ENCODE data around the gene RNF8. TPM values are rescaled to one million over a fixed set of nuclear protein-coding genes. Genes with fewer than 3 reads are reported as not detected.

RNF8 gene
- total and polyA plus RNA-seq, 9 of the 15 experiments (the other 6 are each of a cell fraction or from before 2014, with no cell fraction given): 10.6 to 47.0 (median 37.5) TPM

DNA sequence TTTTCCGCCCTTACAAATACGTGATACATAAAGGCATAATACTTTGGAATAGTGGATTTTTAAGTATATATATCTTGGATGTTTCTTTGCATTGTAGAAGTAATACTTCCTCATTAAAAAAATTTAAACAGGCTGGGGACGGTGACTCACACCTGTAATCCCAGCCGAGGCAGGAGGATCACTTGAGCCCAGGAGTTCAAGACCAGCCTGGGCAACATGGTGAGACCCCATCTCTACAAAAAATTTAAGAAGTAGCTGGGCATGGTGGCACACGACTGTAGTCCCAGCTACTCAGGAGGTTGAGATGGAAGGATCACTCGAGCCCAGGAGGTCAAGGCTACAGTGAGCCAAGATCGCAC lies 38.6 kb upstream of the RNF8 start:
- ChIA-PET POLR2A (interaction anchor here (0.6 to 2.8 kb wide), 7 partner anchors 9 to 281 kb away, joined by 3 to 25 read pairs (median 4); no protein-coding TSS in a partner anchor), CTCF (ENCODE audit: low intra/inter-chr PET ratio) (interaction anchor here (0.6 to 2.5 kb wide), 7 partner anchors 102 to 700 kb away, joined by 3 to 36 read pairs (median 8); no protein-coding TSS in a partner anchor)
- H3K4me2 ChIP-seq (ENCODE audit: insufficient read depth, low read length): no peak overlapping the region
- peaks cover 74% of the 10 kb centered on the region for H3K36me3 ChIP-seq (ENCODE audit: control insufficient read depth, insufficient read depth, low read length)
- no peak overlapping the region for H3K4me3 ChIP-seq
- FAIRE-seq: no peak
- no TSS peak for BruUV-seq (replicated peaks)
- ATAC-seq: peak; percentile 19
- no peaks in the 10 kb centered on the region for H3K27me3 ChIP-seq (ENCODE audit: control insufficient read depth in 2 of 2, insufficient read depth in 2 of 2, low read length in 2 of 2)
- 50% methylated on average over 7 of the region's 7 CpGs for WGBS (ENCODE audit: insufficient coverage, low coverage, missing lambda C conversion rate)
- intact Hi-C loops (cut with micrococcal nuclease): loop anchor here (1.0 to 2.0 kb wide), 5 partner anchors 58 to 297 kb away; partner anchors contain the start of gene TBC1D22B
- no peaks in the 10 kb centered on the region for H3K79me2 ChIP-seq (ENCODE audit: control insufficient read depth, insufficient read depth, low read length)
- no peak overlapping the region for H3K27ac ChIP-seq (ENCODE audit: extremely low read depth, low read depth, low read length)
- H3K4me1 ChIP-seq (replicated peaks in 1 of 2; ENCODE audit: control insufficient read depth in 2 of 2, insufficient read depth in 2 of 2, low read length in 2 of 2): peaks cover 21 to 38% of the 10 kb centered on the region in 2 experiments
- H3K9me1 ChIP-seq (ENCODE audit: control insufficient read depth, insufficient read depth, low read length): peaks cover 5% of the 10 kb centered on the region
- no peak overlapping the region for H2AFZ ChIP-seq (ENCODE audit: low read depth, low read length)
- H3K9me3 ChIP-seq (replicated peaks; ENCODE audit: control insufficient read depth, insufficient read depth, low read depth, low read length): no peaks in the 10 kb centered on the region
- no peak for DNase-seq (ENCODE audit: extremely low read depth in 1 of 4, low spot score in 3 of 4)
- in situ Hi-C loops (cut with MboI): loop anchor here (5.0 kb wide), 1 partner anchor 293 kb away; no protein-coding TSS in a partner anchor
- no peak overlapping the region for H3K9ac ChIP-seq (ENCODE audit: insufficient read depth in 1 of 2, low read depth in 2 of 2, low read length in 2 of 2)
- no peaks in the 10 kb centered on the region; the same call in 1 of the 2 replicates for H4K20me1 ChIP-seq (replicated peaks; ENCODE audit: control insufficient read depth, insufficient read depth, low read length)
- TF ChIP-seq, protein P1, sequence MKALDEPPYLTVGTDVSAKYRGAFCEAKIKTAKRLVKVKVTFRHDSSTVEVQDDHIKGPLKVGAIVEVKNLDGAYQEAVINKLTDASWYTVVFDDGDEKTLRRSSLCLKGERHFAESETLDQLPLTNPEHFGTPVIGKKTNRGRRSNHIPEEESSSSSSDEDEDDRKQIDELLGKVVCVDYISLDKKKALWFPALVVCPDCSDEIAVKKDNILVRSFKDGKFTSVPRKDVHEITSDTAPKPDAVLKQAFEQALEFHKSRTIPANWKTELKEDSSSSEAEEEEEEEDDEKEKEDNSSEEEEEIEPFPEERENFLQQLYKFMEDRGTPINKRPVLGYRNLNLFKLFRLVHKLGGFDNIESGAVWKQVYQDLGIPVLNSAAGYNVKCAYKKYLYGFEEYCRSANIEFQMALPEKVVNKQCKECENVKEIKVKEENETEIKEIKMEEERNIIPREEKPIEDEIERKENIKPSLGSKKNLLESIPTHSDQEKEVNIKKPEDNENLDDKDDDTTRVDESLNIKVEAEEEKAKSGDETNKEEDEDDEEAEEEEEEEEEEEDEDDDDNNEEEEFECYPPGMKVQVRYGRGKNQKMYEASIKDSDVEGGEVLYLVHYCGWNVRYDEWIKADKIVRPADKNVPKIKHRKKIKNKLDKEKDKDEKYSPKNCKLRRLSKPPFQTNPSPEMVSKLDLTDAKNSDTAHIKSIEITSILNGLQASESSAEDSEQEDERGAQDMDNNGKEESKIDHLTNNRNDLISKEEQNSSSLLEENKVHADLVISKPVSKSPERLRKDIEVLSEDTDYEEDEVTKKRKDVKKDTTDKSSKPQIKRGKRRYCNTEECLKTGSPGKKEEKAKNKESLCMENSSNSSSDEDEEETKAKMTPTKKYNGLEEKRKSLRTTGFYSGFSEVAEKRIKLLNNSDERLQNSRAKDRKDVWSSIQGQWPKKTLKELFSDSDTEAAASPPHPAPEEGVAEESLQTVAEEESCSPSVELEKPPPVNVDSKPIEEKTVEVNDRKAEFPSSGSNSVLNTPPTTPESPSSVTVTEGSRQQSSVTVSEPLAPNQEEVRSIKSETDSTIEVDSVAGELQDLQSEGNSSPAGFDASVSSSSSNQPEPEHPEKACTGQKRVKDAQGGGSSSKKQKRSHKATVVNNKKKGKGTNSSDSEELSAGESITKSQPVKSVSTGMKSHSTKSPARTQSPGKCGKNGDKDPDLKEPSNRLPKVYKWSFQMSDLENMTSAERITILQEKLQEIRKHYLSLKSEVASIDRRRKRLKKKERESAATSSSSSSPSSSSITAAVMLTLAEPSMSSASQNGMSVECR (CRISPR knock-in tag; IDR thresholded peaks at IDR 0.05): no peak
- no peak for TF ChIP-seq ZNF274 (IDR thresholded peaks at IDR 0.05; ENCODE audit: borderline replicate concordance, low read depth, low read length)
- no peak for TF ChIP-seq HOXB6 (CRISPR knock-in tag; IDR thresholded peaks at IDR 0.05; ENCODE audit: borderline replicate concordance)
- TF ChIP-seq MED1 (CRISPR knock-in tag; IDR thresholded peaks at IDR 0.05; ENCODE audit: borderline replicate concordance): no peak
- no peak for TF ChIP-seq MAFF (IDR thresholded peaks at IDR 0.05; ENCODE audit: low read length)
- no peak for TF ChIP-seq ZNF583 (CRISPR knock-in tag; IDR thresholded peaks at IDR 0.05)
- TF ChIP-seq TAF1 (IDR thresholded peaks at IDR 0.05; ENCODE audit: control insufficient read depth, extremely low read depth, insufficient read depth, low read length, severe bottlenecking): no peak
- TF ChIP-seq CAMTA2 (CRISPR knock-in tag; conservative IDR thresholded peaks at IDR 0.05): no peak
- TF ChIP-seq, protein P2, sequence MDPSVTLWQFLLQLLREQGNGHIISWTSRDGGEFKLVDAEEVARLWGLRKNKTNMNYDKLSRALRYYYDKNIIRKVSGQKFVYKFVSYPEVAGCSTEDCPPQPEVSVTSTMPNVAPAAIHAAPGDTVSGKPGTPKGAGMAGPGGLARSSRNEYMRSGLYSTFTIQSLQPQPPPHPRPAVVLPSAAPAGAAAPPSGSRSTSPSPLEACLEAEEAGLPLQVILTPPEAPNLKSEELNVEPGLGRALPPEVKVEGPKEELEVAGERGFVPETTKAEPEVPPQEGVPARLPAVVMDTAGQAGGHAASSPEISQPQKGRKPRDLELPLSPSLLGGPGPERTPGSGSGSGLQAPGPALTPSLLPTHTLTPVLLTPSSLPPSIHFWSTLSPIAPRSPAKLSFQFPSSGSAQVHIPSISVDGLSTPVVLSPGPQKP (CRISPR knock-in tag; IDR thresholded peaks at IDR 0.05): no peak
- TF ChIP-seq ZNF24 (IDR thresholded peaks at IDR 0.05): no peak
- TF ChIP-seq, protein P3, sequence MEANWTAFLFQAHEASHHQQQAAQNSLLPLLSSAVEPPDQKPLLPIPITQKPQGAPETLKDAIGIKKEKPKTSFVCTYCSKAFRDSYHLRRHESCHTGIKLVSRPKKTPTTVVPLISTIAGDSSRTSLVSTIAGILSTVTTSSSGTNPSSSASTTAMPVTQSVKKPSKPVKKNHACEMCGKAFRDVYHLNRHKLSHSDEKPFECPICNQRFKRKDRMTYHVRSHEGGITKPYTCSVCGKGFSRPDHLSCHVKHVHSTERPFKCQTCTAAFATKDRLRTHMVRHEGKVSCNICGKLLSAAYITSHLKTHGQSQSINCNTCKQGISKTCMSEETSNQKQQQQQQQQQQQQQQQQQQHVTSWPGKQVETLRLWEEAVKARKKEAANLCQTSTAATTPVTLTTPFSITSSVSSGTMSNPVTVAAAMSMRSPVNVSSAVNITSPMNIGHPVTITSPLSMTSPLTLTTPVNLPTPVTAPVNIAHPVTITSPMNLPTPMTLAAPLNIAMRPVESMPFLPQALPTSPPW (CRISPR knock-in tag; IDR thresholded peaks at IDR 0.05): peak; percentile 9; the same call in 1 of the 2 replicates
- TF ChIP-seq OTX1 (CRISPR knock-in tag; IDR thresholded peaks at IDR 0.05): no peak
